Trophoblast cell (in vitro differentiated cells and primary cell): ENCODE results near the gene SDE2.
A peak's percentile ranks its signal among the peaks of the same experiment; 100 is the strongest.

Source experiments
- DNase-seq, 2 donors: peaks; one replicate each; pipeline ENCODE4 v3.0.0-alpha.2; 2016
- H2AFZ ChIP-seq: 2 replicates; pipeline ENCODE4 v1.6.1; 2013; ENCODE audit warnings: low read length, moderate library complexity, mild to moderate bottlenecking; ENCODE audit not compliant: insufficient read depth, poor library complexity
- H2AK5ac ChIP-seq: 2 replicates; pipeline ENCODE4 v1.6.1; 2013; ENCODE audit warnings: mild to moderate bottlenecking, low read length
- H2BK120ac ChIP-seq: 2 replicates; pipeline ENCODE4 v1.6.1; 2013; ENCODE audit warnings: low read length, mild to moderate bottlenecking, moderate library complexity; ENCODE audit not compliant: insufficient read depth, poor library complexity
- H2BK12ac ChIP-seq: 2 replicates; pipeline ENCODE4 v1.6.1; 2013; ENCODE audit warnings: mild to moderate bottlenecking, low read length, moderate library complexity
- H2BK5ac ChIP-seq: 2 replicates; pipeline ENCODE4 v1.6.1; 2013; ENCODE audit warnings: low read length, low read depth, moderate library complexity, mild to moderate bottlenecking; ENCODE audit not compliant: poor library complexity
- H3K14ac ChIP-seq: 2 replicates; pipeline ENCODE4 v1.6.1; 2013; ENCODE audit warnings: mild to moderate bottlenecking, low read length
- H3K18ac ChIP-seq: 2 replicates; pipeline ENCODE4 v1.6.1; 2013; ENCODE audit warnings: mild to moderate bottlenecking, low read length
- H3K23ac ChIP-seq: 2 replicates; pipeline ENCODE4 v1.6.1; 2013; ENCODE audit warnings: low read length
- H3K27ac ChIP-seq: 2 replicates; pipeline ENCODE4 v1.5.1; 2013; ENCODE audit warnings: low read depth, mild to moderate bottlenecking, inconsistent platforms, low read length, moderate library complexity
- H3K27me3 ChIP-seq: 2 replicates; pipeline ENCODE4 v1.6.1; 2013; ENCODE audit warnings: inconsistent platforms, mild to moderate bottlenecking, low read length, moderate library complexity; ENCODE audit not compliant: insufficient read depth
- H3K36me3 ChIP-seq, 2 experiments: 1 replicate in 1 of 2; 2 replicates in 1 of 2; pipeline ENCODE4 v1.6.1; 2013; ENCODE audit warnings: low read length in 2 of 2, mild to moderate bottlenecking in 2 of 2, moderate library complexity in 1 of 2; ENCODE audit not compliant: insufficient read depth in 2 of 2, control insufficient read depth in 1 of 2
- H3K4ac ChIP-seq: 2 replicates; pipeline ENCODE4 v1.6.1; 2013; ENCODE audit warnings: low read depth, mild to moderate bottlenecking, low read length, moderate library complexity
- H3K4me1 ChIP-seq, 2 experiments: 1 replicate in 1 of 2; 2 replicates in 1 of 2; pipeline ENCODE4 v1.6.1; 2013; ENCODE audit warnings: low read length in 2 of 2, mild to moderate bottlenecking in 2 of 2, moderate library complexity in 1 of 2; ENCODE audit not compliant: insufficient read depth in 2 of 2, control insufficient read depth in 1 of 2
- H3K4me2 ChIP-seq: 2 replicates; pipeline ENCODE4 v1.6.1; 2013; ENCODE audit warnings: inconsistent platforms, mild to moderate bottlenecking, low read length, moderate library complexity
- H3K4me3 ChIP-seq: 2 replicates; pipeline ENCODE4 v1.5.1; 2013; ENCODE audit warnings: mild to moderate bottlenecking, low read depth, low read length, inconsistent platforms
- H3K79me1 ChIP-seq: one replicate; pipeline ENCODE4 v1.6.1; 2013; ENCODE audit warnings: low read length
- H3K79me2 ChIP-seq: 2 replicates; pipeline ENCODE4 v1.6.1; 2013; ENCODE audit warnings: low read length, mild to moderate bottlenecking; ENCODE audit not compliant: control insufficient read depth, insufficient read depth, poor library complexity
- H3K9ac ChIP-seq: 2 replicates; pipeline ENCODE4 v1.6.1; 2013; ENCODE audit warnings: mild to moderate bottlenecking, low read length
- H3K9me3 ChIP-seq: 2 replicates; pipeline ENCODE4 v1.6.1; 2013; ENCODE audit warnings: low read depth, mild to moderate bottlenecking, control low read depth, inconsistent platforms, low read length; ENCODE audit not compliant: insufficient read depth
- H4K12ac ChIP-seq: 2 replicates; pipeline ENCODE4 v1.6.1; 2013; ENCODE audit warnings: low read depth, mild to moderate bottlenecking, low read length, moderate library complexity
- H4K8ac ChIP-seq: 2 replicates; pipeline ENCODE4 v1.6.1; 2013; ENCODE audit warnings: low read depth, mild to moderate bottlenecking, low read length, moderate library complexity
- H4K91ac ChIP-seq: one replicate; pipeline ENCODE4 v1.6.1; 2013; ENCODE audit warnings: low read depth, mild to moderate bottlenecking, low read length, moderate library complexity
- WGBS: extraction: QIAGEN DNeasy Blood & Tissue Kit; methylation state at CpG from one replicate; pipeline ENCODE4 v1.1.7; 2013; ENCODE audit warnings: missing lambda C conversion rate; ENCODE audit not compliant: insufficient read length, insufficient coverage; ENCODE audit errors: extremely low coverage; 5-methylcytosine and 5-hydroxymethylcytosine counted together

SDE2 gene

DNA sequence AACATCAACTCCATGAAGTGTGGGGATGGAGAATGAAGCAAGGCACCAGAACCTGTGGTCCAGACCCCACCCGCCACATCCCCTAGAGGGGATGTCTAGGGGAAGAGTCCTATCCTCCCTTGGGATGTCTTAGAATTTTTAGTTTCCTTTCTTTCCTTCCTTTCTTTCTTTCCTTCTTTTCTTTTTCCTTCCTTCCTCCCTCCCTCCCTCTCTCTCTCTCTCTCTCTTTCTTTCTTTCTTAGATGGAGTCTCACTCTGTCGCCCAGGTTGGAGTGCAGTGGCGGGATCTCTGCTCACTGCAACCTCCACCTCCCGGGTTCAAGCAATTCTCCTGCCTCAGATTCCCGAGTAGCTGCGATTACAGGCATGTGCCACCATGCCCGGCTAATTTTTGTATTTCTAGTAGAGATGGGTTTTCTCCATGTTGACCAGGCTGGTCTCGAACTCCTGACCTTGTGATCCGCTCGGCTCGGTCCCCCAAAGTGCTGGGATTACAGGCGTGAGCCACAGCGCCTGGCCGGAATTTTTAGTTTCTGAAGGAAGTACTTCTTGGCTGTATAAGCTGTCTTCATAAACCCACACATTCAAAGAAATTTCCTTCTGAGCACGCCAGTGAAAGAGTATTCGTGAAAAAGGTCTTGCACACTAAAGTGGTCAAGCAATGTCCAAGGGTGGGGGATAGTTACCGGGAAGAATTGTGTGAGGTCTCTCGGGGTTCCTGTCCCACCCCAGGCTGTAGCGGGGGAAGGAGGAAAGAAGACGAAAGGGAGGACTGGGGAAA lies 37.3 kb downstream of the SDE2 start:
- H3K4me2 ChIP-seq = no peak overlapping the region
- H2AFZ ChIP-seq = no peak overlapping the region
- H3K23ac ChIP-seq = no peak overlapping the region
- no peaks in the 10 kb centered on the region for H3K9me3 ChIP-seq
- H3K79me1 ChIP-seq = no peaks in the 10 kb centered on the region
- no peak overlapping the region for H3K9ac ChIP-seq
- WGBS = no CpG with 5 or more reads among the region's 20 CpGs
- H4K91ac ChIP-seq = no peak overlapping the region
- no peak overlapping the region for H3K14ac ChIP-seq
- no peak overlapping the region for H2BK120ac ChIP-seq
- no peak overlapping the region for H3K4ac ChIP-seq
- no peaks in the 10 kb centered on the region for H3K27me3 ChIP-seq
- H2AK5ac ChIP-seq = no peak overlapping the region
- no peaks in the 10 kb centered on the region for H3K4me1 ChIP-seq
- no peak overlapping the region for H3K27ac ChIP-seq
- H3K4me3 ChIP-seq = no peak overlapping the region
- H4K8ac ChIP-seq = no peak overlapping the region
- H3K36me3 ChIP-seq = no peaks in the 10 kb centered on the region
- H3K79me2 ChIP-seq = no peaks in the 10 kb centered on the region
- H3K18ac ChIP-seq = no peak overlapping the region
- no peak overlapping the region for H2BK5ac ChIP-seq
- DNase-seq = no peak
- H4K12ac ChIP-seq = no peak overlapping the region
- H2BK12ac ChIP-seq = no peak overlapping the region

DNA sequence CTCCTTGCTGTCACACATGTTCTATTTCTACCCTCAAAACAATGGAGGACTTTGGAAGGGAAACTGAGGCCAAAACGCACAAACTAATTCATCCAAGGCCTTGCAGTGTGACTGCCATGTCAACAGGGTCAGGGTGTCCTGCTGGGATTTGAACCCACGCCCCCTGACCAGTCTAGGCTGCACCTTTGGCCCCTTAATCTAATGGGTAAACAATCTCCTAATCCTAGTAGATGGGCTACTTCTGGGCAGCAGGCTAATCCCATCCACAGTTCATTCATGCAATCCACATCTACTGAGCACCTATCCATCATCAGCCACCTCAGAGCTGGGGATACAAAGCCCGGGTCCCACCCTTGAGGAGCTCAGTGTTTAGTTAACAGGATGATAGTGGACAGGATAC lies 41.1 kb downstream of the SDE2 start:
- Histone ChIP-seq H2AFZ (no peak overlapping the region), H3K27ac (no peak overlapping the region), H3K9me3 (no peaks in the 10 kb centered on the region), H3K23ac (no peak overlapping the region), H3K9ac (no peak overlapping the region), H2AK5ac (no peak overlapping the region), H4K91ac (no peak overlapping the region), H3K4me1 (no peaks in the 10 kb centered on the region), H3K4me2 (no peak overlapping the region), H2BK12ac (no peak overlapping the region), H3K79me1 (no peaks in the 10 kb centered on the region), H3K27me3 (no peaks in the 10 kb centered on the region), H3K36me3 (no peaks in the 10 kb centered on the region), H3K4me3 (no peak overlapping the region), H3K4ac (no peak overlapping the region), H4K12ac (no peak overlapping the region), H4K8ac (no peak overlapping the region), H3K18ac (no peak overlapping the region), H2BK120ac (no peak overlapping the region), H3K14ac (no peak overlapping the region), H2BK5ac (no peak overlapping the region), H3K79me2 (no peaks in the 10 kb centered on the region)
- no peak for DNase-seq
- no CpG with 5 or more reads among the region's 3 CpGs for WGBS

DNA sequence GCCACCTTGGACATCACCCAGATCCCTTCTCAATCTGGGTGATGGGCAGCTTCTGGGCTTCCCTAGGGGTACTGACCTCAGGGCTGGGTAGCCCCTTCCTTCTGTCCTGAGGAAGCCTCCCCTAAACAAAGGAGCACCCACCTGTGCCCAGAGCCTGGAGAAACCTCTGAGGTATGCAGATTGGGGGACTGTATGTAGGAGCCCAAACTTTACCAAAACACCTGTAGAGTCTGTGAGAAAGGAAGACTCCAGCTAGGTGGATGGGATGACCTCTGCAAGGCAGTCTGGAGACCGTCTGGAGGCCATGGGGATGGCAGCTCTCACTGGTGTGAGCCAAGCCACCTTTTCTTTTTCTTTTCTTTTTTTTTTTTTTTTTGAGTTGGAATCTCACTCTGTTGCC lies 44.4 kb downstream of the SDE2 start:
- H2BK12ac ChIP-seq = no peak overlapping the region
- no peak for DNase-seq

DNA sequence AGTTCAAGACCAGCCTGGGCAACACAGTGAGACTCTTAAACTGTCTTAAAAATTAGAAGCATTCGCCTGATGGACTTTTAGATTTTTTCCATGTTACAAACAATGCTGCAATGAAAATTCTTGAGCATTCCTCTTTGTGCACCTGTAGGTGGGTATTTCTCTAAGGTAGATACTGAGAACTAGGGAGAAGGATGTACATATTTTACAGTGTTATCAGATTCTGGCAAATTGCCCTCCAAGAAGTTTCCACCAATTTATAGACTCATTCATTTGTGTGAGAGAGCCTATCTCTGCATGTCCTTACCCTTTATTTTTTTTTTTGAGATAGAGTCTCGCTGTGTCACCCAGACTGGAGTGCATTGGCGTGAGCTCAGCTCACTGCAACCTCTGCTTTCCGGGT lies 45.8 kb downstream of the SDE2 start:
- WGBS = no CpG with 5 or more reads among the region's 4 CpGs
- no peaks in the 10 kb centered on the region for H3K79me1 ChIP-seq
- H3K36me3 ChIP-seq = no peaks in the 10 kb centered on the region
- no peak overlapping the region for H2AFZ ChIP-seq
- H2BK12ac ChIP-seq = no peak overlapping the region
- no peak overlapping the region for H3K23ac ChIP-seq
- no peaks in the 10 kb centered on the region for H3K79me2 ChIP-seq
- no peak overlapping the region for H4K8ac ChIP-seq
- H3K27ac ChIP-seq = no peak overlapping the region
- no peak overlapping the region for H3K4me2 ChIP-seq
- no peak overlapping the region for H4K12ac ChIP-seq
- no peak overlapping the region for H4K91ac ChIP-seq
- H3K4me1 ChIP-seq = no peaks in the 10 kb centered on the region
- no peak overlapping the region for H3K9ac ChIP-seq
- H2BK120ac ChIP-seq = no peak overlapping the region
- H2AK5ac ChIP-seq = no peak overlapping the region
- no peak overlapping the region for H3K14ac ChIP-seq
- no peak overlapping the region for H3K18ac ChIP-seq
- no peaks in the 10 kb centered on the region for H3K9me3 ChIP-seq
- no peak overlapping the region for H3K4ac ChIP-seq
- no peak overlapping the region for H3K4me3 ChIP-seq
- peak; percentile 32 to 85 for DNase-seq
- no peaks in the 10 kb centered on the region for H3K27me3 ChIP-seq
- H2BK5ac ChIP-seq = no peak overlapping the region

More for the DNA sequence above, 44.4 kb downstream of the SDE2 start:
- H2BK5ac ChIP-seq = no peak overlapping the region
- no peak overlapping the region for H2AFZ ChIP-seq
- no peak overlapping the region for H3K4me3 ChIP-seq
- H3K23ac ChIP-seq = no peak overlapping the region
- no CpG with 5 or more reads among the region's 1 CpG for WGBS
- no peak overlapping the region for H3K18ac ChIP-seq
- no peaks in the 10 kb centered on the region for H3K79me2 ChIP-seq
- no peak overlapping the region for H2BK120ac ChIP-seq
- no peak overlapping the region for H3K14ac ChIP-seq
- H3K27ac ChIP-seq = no peak overlapping the region
- no peak overlapping the region for H4K91ac ChIP-seq
- no peaks in the 10 kb centered on the region for H3K9me3 ChIP-seq
- H4K8ac ChIP-seq = no peak overlapping the region
- peak overlapping the region; percentile 54 for H3K9ac ChIP-seq
- no peak overlapping the region for H4K12ac ChIP-seq
- H3K27me3 ChIP-seq = no peaks in the 10 kb centered on the region
- H3K4ac ChIP-seq = no peak overlapping the region
- H3K36me3 ChIP-seq = no peaks in the 10 kb centered on the region
- no peaks in the 10 kb centered on the region for H3K4me1 ChIP-seq
- H3K79me1 ChIP-seq = no peaks in the 10 kb centered on the region
- no peak overlapping the region for H3K4me2 ChIP-seq
- no peak overlapping the region for H2AK5ac ChIP-seq
